ENCODE data around the gene PCBD2. TPM values are rescaled to one million over a fixed set of nuclear protein-coding genes. Genes with fewer than 3 reads are reported as not detected.

Gene PCBD2
- total RNA-seq, 1 donor from 2014 or later, result 18.8 TPM

DNA sequence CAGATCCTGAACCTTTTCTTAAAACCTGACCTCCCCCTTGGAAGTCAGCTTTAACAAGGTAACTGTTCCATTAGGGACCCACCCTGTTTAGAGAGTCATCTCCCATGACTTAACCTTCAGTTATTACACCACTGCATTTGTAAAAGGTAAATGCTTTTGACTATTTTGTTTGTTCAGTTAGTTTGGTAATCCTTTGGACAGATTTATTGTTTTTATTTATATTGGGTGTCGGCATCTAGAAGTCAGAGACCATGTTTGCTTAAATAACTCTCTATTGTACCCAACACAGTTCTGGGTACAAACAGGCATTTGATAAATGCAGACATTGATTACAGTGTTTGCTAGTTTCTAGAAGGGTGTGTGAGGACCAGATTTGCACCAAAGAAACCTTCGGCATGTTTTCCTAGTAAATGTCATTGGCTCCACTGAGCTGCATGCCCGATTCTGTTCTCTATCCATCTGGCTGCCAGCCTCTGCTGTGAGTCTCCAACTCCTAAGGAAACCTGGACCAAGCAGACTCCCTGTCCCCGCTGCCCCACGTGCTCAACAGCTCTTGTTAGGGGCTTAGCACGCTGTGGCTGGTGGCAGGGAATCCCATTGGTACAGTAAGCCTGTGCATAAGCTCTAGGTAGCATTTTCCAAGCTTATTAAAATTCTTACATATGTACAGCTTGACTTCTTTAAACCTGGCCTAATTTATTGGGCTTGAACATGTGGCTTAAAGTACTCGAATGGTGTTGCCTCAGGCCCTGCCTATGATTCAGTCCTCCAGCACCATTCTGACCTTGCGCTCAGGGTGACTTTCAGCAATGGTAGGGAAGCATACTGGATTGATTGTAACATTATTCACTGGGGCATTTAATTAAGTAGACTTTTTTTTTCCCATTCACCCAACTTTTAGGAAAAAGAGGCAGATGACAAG, 6.6 kb downstream of the PCBD2 start:
- H3K4me1 Mint-ChIP-seq (ENCODE audit: low read depth), result no peaks in the 10 kb centered on the region
- no peaks in the 10 kb centered on the region for H3K27me3 Mint-ChIP-seq
- DNase-seq (ENCODE audit: low spot score, unreplicated experiment), result no peak
- H3K36me3 Mint-ChIP-seq (ENCODE audit: insufficient read depth), result peaks cover 4% of the 10 kb centered on the region
- no peak for TF ChIP-seq CTCF (IDR thresholded peaks at IDR 0.05; ENCODE audit: unreplicated experiment)
- H3K4me3 Mint-ChIP-seq (ENCODE audit: low read depth), result no peak overlapping the region
- H3K27ac Mint-ChIP-seq, result no peak overlapping the region
- no peaks in the 10 kb centered on the region for H3K9me3 Mint-ChIP-seq (ENCODE audit: low read depth)

- no peak for TF ChIP-seq CTCF (IDR thresholded peaks at IDR 0.05; ENCODE audit: unreplicated experiment)
Measured at GRCh38 chr5:134913254-134913653, 8.3 kb downstream of the PCBD2 start.

GRCh38 chr5:134913795-134914194, 8.9 kb downstream of the PCBD2 start:
- DNase-seq (ENCODE audit: low spot score, unreplicated experiment), result no peak
- Mint-ChIP-seq H3K9me3 (ENCODE audit: low read depth) (no peaks in the 10 kb centered on the region), H3K4me1 (ENCODE audit: low read depth) (peaks cover 8% of the 10 kb centered on the region), H3K36me3 (ENCODE audit: insufficient read depth) (peaks cover 3% of the 10 kb centered on the region), H3K27me3 (no peaks in the 10 kb centered on the region), H3K27ac (no peak overlapping the region), H3K4me3 (ENCODE audit: low read depth) (no peak overlapping the region)
- no peak for TF ChIP-seq CTCF (IDR thresholded peaks at IDR 0.05; ENCODE audit: unreplicated experiment)

More at GRCh38 chr5:134913254-134913653, 8.3 kb downstream of the PCBD2 start:
- no peaks in the 10 kb centered on the region for H3K9me3 Mint-ChIP-seq (ENCODE audit: low read depth)
- no peaks in the 10 kb centered on the region for H3K27me3 Mint-ChIP-seq
- H3K4me1 Mint-ChIP-seq (ENCODE audit: low read depth), result peaks cover 8% of the 10 kb centered on the region
- DNase-seq (ENCODE audit: low spot score, unreplicated experiment), result no peak
- peaks cover 3% of the 10 kb centered on the region for H3K36me3 Mint-ChIP-seq (ENCODE audit: insufficient read depth)
- no peak overlapping the region for H3K4me3 Mint-ChIP-seq (ENCODE audit: low read depth)
- no peak overlapping the region for H3K27ac Mint-ChIP-seq

DNA sequence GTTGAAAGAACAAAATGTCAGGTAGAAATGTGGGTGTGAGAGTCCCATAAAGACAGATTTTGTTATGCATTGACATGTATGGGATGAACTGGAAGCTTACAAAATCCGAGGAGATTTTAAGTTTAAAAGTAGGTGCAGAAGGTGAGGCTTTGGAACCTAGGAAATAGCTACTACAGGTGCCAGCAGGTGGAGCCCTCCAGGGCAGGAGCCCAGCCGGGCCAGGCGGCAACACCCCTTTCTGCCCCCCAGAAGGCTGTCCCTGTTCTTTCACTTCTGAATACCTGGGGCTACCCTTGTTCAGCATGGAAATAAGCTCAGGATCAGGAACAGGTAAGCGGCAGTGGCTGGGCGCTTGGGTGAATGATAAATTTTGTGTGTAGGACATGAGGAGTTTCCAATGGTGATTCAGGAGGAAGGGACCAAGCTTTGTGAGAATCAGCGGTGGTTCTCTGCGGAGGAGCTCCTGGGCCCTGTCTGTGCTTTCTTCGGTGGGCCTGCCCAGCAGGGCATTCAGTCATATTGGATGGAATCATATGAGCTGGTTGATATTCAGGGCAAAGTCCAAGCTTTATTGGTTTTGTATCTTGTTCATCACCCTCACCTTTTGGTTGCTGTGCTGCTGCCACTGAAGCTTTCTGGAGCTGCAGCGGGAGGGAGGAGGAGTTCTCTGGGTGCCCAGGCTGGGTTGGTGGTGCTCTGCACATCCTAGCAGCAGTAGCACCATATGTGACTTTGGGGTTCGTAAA, 12.3 kb downstream of the PCBD2 start:
- Mint-ChIP-seq H3K27me3 (no peaks in the 10 kb centered on the region), H3K4me3 (ENCODE audit: low read depth) (no peak overlapping the region), H3K4me1 (ENCODE audit: low read depth) (peaks cover 14% of the 10 kb centered on the region), H3K27ac (no peak overlapping the region), H3K9me3 (ENCODE audit: low read depth) (no peaks in the 10 kb centered on the region), H3K36me3 (ENCODE audit: insufficient read depth) (peaks cover 9% of the 10 kb centered on the region)
- TF ChIP-seq CTCF (IDR thresholded peaks at IDR 0.05; ENCODE audit: unreplicated experiment), result peak; percentile 61
- no peak for DNase-seq (ENCODE audit: low spot score, unreplicated experiment)

DNA sequence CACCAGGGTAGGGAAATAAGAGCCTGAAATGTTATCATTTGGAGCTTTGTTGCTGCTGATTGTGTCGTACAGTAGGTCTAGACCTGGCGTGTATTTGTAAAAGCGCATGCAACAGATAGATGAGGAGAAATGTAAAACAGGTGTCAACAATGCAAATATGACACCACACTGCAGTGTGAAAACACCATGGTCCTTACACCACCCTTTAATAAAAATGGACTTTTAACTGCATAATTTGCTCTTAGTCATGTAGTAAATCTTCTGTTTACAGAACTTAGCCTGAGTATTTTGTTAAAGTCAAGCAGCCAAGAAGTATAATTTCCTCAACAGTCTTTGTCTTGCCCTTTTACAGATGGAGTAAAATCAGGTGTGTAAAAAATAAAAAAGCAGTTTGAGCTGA, 13.9 kb downstream of the PCBD2 start:
- Mint-ChIP-seq H3K27ac (no peak overlapping the region), H3K4me3 (ENCODE audit: low read depth) (no peak overlapping the region), H3K9me3 (ENCODE audit: low read depth) (no peaks in the 10 kb centered on the region), H3K4me1 (ENCODE audit: low read depth) (peaks cover 14% of the 10 kb centered on the region), H3K27me3 (no peaks in the 10 kb centered on the region), H3K36me3 (ENCODE audit: insufficient read depth) (peaks cover 11% of the 10 kb centered on the region)
- DNase-seq (ENCODE audit: low spot score, unreplicated experiment), result no peak
- TF ChIP-seq CTCF (IDR thresholded peaks at IDR 0.05; ENCODE audit: unreplicated experiment), result no peak

Data from progenitor cell of endocrine pancreas (in vitro differentiated cells).